ENCODE results near the gene DDA1.
A peak's percentile ranks its signal among the peaks of the same experiment; 100 is the strongest.
"Not testable (repeated sequence)": the region's sequence is repeated elsewhere in the genome, so short reads cannot be mapped to it uniquely, and the experiment has no call there.

Gene DDA1

DNA sequence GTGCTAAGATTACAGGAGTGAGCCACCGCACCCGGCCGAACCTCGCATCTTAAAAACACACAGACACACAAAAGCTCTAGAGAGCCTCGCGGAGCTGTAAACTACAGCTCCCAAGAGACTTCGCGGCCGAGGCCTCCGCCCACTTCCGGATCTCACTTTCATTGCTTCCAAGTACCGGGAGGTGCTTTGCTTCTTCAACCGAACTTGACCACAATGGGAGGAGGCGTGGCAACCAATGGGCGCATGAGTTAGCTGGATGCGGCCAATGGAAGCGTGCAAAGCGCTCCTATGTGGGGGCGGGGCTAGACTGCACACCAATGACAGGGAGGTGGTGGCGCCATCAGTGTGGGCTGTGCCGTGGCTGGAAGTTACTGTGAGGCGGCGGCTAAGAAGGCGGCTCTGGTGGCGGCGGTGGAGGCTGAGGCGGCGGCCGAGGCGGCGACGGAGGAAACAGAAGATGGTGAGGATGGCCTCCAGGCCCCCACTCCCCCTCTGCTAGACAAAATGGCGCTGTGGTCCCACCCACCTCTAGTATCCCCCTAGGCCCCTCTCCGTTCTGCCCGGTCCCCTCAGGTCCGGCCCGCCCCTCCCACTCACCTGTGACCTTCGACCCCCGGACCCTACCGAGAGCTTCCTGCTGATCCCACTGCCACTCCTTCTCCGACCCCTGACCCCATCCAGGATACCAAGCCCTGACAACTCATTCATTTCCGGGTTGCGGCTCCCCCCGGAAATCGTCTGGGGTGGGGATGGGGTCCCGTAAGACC lies at the start of gene DDA1:
DDA1 (plus strand) TSS at position 366 of the 767 bp plus-strand sequence; CDS start at position 458, 92 bp downstream.
- peak; percentile 86 to 95 for DNase-seq

DNA sequence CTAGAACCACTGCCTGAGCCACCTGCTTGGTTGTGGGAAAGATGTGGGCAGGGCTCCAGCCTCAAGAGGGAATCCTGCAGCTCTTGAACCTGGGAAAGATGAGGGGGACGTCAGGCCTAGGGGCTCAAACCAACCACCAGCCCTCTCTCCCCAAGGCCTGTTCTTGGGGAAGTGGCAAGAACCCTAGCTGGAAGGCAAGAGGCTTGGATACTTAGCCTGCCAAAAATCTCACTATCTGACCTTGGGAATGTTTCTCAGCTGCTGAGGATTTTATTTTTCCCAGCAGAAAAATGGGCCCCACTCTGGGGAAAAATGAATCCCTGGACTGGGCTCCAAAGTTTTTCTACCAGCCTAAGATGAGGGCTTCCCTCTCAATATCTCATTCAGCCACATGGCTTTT lies 49.4 kb upstream of the DDA1 start:
- DNase-seq: no peak

DNA sequence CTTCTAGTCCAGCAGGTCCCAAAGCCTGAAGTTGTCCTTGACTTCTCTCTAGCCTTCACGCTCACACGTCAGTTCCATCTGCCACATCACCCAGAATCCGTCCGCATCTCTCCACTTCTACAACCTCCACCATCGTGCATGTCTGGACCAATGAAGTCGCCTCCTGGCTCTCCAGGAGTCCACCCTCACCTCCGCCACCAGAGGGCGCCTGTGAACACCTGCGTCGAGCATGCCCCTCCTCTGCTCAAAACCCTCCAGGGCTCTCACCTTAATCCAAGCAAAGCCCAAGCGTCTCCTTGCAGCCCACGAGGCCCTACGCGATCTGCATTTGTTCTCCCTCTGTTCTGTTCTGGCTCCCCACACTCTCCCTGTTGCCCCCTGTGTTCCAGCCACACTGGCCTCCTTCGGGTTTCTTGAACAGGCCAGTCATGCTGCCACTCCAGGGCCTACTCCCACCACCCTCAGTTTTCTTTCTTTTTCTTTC lies 48.5 kb upstream of the DDA1 start:
- DNase-seq: peak in 1 of 2 experiments; percentile 64

DNA sequence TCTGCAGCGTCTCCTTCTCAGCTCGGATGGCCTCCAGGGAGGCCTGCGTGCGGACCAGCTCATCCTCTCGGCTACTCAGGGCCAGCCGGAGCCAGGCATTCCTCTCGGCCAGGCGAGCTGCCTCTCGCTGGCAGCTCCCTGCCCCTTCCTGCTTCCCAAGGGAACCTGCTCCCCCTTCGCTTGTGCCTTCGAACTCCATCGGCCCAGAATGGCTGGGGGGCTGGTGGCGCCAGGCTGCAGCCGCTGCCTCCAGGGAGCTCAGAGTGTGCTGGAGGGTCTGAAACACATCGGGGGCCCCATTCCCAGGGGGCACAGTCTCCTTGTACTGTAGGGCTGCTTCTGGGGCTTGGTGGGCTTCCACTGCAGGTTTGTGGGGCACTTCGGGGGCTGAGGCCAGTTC lies 46.8 kb upstream of the DDA1 start:
- no peak for DNase-seq

DNA sequence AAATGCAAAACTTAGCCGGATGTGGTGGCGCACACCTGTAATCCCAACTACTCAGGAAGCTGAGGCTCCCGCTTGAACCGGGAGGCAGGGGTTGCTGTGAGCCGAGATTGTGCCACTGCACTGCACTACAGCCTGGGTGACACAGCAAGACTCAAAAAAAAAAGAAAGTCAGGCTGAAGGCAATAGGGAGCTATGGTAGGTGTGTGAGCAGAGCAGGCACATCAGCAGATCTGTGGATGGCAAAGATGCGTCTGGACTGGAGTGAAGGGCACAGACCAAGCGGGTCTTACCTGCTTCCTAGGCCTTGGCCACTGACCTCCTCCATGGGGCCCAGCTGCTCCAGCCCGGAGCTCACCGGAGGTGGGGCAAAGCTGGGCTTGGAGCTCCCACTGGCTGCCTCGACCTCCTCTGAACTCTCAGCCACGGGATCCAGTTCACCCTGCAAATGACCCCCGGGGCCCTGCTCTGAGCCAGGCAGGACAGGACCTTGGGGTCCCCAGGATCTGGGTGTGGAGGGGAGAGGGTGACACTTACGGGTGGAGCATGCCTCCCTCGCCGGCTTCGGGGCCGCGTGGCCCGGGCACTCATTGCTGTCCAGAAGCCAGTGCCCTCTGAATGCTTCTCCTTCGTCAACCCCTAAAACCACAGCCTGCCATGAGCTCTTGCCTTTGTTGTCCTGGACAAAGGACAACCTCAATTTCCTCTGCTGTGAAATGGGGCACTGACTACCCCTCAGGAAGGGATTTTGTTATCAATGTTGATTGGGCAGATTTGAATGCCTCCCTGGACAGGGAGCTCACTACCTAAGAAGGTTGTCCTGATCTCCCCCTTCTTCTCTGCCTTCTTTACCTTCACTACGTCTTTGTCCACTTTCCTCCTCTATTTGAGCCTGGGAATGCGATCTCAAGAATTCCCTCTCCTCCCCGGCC lies 45.4 kb upstream of the DDA1 start:
- DNase-seq: no peak

DNA sequence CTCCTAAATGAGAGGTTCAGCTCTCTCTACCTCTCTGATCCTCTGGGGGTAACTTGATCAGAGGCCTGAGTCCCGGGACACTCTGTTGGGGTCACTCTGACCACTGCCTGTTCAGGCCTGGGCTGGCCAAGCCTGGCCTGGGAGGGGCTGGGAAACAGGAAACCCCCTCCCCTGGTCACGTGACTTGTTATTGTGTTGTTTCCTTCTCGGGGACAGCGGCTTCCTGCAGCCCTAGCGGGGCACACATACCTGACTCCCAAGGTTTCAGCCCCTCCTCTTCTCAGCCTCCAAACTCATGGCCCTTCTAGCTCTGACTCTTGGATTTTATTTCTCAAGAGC lies 44.8 kb upstream of the DDA1 start, which contains the start of gene USHBP1:
USHBP1 (minus strand) TSS at position 105 of the 339 bp plus-strand sequence. CDS start 446 bp downstream, outside the sequence.
- no peak for DNase-seq

DNA sequence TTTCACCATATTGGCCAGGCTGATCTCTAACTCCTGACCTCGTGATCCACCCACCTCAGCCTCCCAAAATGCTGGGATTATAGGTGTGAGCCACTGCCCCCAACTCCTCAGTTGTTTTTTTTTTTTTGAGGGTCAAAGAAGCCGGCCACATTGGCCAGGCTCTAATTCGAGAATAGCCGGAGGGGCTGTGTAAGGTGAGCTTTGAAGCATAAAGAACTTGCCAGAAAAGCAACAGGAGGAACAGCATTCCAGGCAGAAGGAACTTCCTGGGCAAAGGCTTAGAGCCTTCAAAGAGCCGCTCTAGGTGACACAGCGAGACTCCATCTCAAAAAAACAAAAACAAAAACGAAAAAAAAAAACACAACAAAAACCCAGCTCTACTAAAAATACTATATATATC lies 43.3 kb upstream of the DDA1 start:
- no peak for DNase-seq

DNA sequence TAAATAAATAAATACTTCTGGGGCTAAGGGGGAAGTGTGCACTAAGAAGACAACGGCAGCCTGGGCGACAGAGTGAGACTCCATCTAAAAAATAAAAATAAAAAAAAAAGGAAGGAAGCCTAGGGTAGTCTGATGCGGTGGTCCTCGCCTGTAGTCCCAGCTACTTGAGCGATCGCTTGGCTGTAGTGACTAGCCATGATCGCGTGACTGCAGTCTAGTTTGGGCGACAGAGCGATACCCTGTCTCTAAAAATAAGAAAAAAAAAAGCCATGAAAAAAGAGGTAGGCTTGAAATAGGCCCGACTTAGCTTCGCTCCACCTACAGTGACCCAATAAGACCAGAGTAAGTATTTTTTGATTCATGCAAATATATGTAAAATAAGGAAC lies 42.8 kb upstream of the DDA1 start:
- DNase-seq: no peak

DNA sequence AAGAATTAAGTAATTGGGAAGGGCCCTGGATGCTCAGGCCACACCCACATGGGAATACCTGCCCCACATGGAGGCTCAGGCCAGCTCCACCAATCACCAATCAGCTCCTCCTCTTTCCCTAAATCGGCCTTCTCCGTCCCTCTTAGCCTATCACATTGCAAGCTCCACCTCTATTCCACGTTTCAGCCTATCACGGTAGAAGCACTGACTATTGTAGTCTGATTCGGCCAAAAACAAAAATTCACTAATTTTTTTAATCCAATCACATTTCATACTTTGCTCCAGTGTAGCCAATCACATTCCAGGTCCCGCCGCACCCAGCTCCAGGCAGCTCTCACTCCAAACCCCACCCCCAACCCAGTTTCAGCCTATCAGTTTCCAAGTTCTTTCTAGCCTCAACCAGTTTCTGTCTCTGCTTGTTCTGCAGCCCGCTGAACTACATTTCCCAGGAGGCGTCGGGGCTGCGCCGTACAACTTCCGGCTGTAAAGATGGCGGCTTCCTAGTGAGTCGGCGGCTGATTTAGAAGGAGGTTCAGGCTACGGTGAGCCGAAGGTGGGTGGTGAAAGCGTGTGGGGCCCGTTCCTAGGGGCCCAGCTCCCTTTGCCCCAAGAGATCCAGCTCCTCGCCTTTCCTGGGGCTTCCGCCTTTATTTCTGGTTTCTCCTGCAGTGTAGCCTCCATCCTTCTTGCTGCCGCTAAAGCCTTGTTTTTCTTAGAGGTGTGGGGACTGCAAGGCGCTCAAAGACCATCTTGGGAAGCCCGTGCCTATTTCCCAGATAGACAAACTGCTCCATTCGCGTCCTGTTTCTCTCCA lies 42.2 kb upstream of the DDA1 start, which contains the start of gene BABAM1:
BABAM1 (plus strand) TSS at position 469 of the 814 bp plus-strand sequence. CDS start 1,364 bp downstream, outside the sequence.
- peak; percentile 44 to 75 for DNase-seq

DNA sequence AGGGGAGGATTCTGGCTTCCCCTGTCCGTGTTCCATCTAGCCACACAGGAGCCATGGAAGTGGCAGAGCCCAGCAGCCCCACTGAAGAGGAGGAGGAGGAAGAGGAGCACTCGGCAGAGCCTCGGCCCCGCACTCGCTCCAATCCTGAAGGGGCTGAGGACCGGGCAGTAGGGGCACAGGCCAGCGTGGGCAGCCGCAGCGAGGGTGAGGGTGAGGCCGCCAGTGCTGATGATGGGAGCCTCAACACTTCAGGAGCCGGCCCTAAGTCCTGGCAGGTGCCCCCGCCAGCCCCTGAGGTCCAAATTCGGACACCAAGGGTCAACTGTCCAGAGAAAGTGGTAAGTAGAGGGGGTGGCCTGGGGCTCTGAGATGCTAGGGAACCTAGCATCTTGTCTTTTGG lies 40.6 kb upstream of the DDA1 start:
- no peak for DNase-seq

DNA sequence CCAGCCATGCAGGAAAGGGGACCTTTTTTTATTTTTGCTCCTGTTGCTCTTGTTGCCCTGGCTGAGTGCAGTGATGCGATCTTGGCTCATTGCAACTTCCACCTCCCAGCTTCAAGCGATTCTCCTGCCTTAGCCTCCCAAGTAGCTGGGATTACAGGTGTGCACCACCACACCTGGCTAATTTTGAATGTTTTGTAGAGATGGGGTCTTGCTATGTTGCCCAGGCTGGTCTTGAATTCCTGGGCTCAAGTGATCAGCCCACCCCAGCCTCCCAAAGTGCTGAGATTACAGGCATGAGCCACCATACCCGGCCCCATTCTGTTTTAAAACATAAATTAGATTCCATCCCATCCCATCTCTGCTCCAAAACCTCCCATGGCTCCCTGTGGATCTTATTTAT lies 34.5 kb upstream of the DDA1 start:
- not testable (repeated sequence) for DNase-seq

DNA sequence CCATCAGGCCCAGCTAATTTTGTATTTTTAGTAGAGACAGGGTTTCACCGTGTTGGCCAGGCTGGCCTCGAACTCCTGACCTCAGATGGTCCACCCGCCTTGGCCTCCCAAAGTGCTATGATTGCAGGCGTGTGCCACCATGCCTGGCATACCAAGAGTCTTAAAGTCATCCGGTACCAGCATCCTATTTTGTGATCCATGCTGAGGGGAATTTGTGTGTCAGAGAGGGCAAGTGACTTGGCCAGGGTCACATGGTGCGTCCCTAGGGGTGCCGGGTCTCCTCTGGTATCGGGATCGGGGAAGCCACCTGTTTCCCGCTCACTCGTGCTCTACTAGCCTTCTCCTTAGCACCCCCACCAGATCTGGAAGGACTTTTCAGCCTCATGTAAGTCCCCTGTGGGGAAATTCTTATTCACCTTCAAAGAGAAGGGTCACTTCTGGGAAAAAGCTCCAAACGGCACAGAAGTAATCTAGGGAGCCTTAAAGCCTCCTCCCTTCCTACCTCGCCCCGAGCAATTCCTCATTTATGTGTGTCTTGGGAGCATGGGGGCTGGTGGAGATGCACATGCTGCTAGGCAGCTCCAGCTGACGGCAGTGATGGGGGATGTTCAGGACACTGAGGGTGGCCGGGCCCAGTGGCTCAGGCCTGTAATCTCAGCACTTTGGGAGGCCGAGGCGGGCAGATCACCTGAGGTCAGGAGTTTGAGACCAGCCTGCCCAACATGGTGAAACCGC lies 33.8 kb upstream of the DDA1 start:
- DNase-seq: no peak

DNA sequence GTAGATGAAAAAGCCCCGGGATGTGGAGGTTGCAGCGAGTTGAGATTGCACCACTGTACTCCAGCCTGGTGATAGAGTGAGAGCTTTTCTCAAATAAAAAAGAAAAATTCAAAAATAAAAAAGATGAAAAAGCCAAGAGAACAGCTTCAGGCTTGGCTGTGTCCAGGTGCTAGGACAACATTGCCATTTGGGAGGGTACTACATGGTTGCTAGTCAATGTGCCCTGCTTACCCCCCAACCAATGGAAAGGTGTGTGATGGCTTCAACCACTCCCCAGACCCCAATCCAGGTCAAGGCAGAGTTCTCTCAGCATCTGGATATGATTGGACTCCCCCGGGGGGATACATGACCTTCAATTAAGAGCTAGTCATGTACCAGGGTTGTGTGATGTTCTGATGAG lies 29.9 kb upstream of the DDA1 start:
- no peak for DNase-seq

DNA sequence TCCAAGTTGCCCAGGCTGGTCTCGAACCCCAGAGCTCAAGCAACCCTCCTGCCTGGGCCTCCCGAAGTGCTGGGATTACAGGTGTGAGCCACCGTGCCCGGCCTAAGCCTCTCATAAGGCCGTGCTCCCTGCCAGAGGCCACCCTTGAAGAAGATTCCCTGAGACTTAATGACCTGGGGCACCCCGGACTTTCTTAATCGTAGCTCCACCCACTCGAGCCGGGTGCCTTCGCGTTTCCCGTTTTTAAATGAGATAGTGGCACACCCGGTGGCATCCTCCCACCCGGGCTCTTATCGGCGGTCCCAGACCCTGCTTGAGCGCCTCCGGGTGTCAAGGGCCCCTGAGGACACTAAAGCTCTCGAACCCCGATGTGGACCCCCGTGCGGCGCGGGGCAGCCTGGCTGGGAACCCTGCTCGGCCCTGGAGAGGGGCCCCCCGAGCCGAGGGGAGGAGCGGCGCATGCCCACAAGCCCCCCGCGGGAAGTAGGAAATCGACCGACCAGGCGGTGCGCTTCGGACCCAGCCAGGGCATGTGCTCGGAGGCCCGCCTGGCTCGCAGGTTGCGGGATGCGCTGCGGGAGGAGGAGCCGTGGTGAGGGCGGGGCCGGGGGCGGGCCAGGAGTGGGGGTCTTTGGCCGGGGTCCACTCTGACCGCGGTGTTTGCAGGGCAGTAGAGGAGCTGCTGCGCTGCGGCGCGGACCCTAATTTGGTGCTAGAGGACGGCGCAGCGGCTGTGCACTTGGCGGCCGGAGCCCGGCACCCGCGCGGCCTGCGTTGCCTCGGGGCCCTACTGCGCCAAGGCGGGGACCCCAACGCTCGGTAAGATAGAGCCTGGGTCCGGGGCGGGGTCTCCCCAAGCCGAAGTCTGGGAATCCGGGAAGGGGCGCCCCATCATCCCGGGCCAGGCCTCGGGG lies 27.7 kb upstream of the DDA1 start, which contains the start of gene ANKLE1:
ANKLE1 (plus strand) TSS at position 511 of the 914 bp plus-strand sequence; CDS start at position 531, 20 bp downstream.
- no peak for DNase-seq

DNA sequence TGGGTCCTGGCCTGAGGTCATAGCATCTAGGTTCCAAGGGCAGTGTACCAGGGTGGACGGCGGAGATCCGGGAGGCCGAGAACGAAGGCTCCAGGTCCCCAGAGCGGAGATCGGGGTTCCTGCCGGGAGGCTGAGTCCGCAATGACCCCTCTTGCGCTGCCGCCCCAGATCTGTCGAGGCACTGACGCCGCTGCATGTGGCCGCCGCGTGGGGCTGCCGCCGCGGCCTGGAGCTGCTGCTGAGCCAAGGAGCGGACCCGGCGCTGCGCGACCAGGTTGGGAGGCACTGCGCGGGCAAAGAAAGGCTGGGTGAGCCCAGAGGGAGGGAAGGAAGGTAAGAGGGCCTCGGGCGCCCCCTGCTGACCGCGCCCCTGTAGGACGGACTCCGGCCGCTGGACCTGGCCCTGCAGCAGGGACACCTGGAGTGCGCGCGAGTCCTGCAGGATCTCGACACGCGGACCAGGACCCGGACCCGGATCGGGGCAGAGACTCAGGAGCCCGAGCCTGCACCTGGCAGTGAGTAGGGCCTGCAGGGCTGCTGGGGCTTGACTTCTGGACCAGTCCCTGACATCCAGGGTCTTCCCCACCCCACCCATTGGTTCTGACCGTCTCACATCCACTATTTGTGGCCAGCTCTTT lies 26.8 kb upstream of the DDA1 start:
- peak; percentile 31 to 33 for DNase-seq

DNA sequence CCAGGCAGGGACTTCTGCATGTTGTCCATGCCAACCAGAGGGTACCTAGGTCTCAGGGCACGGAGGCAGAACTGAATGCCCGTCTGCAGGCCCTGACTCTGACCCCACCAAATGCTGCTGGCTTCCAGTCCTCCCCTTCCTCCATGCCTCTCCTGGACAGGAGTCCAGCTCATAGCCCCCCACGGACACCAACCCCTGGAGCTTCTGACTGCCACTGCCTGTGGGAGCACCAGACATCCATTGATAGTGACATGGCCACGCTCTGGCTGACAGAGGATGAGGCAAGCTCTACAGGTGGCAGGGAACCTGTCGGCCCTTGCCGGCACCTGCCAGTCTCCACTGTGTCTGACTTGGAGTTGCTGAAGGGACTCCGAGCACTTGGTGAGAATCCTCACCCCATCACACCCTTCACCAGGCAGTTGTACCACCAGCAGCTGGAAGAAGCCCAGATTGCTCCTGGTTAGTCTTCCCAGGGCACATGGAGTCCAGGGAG lies 25.8 kb upstream of the DDA1 start:
- no peak for DNase-seq

DNA sequence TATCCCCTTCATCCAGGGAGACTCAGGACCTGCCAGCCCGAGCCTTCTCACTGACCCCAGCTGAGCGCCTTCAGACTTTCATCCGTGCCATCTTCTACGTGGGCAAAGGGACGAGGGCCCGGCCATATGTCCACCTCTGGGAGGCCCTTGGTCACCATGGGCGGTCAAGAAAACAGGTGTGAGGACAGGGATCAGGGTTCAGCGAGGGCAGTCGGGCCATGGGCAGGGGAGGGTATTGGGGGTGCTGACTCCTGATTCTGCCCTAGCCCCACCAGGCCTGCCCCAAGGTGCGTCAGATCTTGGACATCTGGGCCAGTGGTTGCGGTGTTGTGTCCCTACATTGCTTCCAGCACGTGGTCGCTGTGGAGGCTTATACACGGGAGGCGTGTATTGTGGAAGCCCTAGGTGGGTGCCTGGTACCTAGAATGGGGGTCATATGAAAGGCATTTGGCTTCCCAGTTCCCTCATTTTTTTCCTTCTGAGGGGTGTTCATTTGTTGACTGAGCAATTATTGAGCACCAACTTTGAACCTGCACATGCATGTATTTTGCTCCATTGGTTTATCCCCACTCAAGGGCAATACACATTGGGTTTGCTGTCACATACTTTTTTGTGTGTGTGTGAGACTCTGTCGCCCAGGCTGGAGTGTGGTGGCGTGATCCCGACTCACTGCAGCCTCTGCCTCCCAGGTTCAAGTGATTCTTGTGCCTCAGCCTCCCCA lies 23.8 kb upstream of the DDA1 start:
- DNase-seq: no peak

DNA sequence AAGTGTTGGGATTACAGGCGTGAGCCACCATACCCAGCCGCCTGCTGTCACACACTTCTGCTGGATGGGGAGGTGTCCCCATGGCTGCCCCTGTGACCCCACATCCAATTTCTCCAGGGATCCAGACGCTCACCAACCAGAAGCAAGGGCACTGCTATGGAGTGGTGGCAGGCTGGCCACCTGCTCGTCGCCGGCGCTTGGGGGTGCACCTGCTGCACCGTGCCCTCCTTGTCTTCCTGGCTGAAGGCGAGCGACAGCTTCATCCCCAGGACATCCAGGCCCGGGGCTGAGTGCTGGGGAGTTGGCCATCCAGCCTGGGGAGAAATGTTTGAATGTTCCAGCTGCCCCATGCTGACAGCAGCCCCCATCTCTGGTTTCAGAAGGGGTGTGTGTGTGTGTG lies 23.1 kb upstream of the DDA1 start:
- no peak for DNase-seq

DNA sequence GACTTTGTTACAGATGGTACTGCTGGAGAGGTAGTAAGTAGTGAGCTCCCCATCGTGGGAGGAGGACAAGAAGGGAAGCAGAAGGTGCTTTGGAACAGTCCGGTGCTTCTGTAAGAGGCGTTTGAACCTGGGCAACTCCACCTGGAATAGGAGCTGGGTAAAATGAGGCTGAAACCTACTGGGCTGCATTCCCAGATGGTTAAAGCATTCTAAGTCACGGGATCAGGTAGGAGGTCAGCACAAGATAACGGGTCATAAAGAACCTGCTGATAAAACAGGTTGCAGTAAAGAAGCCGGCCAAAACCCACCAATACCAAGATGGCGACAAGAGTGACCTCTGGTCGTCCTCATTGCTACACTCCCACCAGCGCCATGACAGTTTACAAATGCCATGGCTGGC lies 22.6 kb upstream of the DDA1 start:
- DNase-seq: no peak

All from NCI-H187 (cell line).